DMS153 treated with DMSO at 0.1 percent for 48 hours (cell line): ENCODE measurements around the gene CCDC9.
"Not testable (repeated sequence)": the region's sequence is repeated elsewhere in the genome, so short reads cannot be mapped to it uniquely, and the experiment has no call there.

Experiments
- DNase-seq: peaks from one replicate; lab custom pipeline; 2025; ENCODE audit not compliant: unreplicated experiment; lab: John Stamatoyannopoulos, UW

The CCDC9 gene

GRCh38 chr19:47283405-47284059, 27.2 kb downstream of the CCDC9 start:
- DNase-seq = no peak

DNA sequence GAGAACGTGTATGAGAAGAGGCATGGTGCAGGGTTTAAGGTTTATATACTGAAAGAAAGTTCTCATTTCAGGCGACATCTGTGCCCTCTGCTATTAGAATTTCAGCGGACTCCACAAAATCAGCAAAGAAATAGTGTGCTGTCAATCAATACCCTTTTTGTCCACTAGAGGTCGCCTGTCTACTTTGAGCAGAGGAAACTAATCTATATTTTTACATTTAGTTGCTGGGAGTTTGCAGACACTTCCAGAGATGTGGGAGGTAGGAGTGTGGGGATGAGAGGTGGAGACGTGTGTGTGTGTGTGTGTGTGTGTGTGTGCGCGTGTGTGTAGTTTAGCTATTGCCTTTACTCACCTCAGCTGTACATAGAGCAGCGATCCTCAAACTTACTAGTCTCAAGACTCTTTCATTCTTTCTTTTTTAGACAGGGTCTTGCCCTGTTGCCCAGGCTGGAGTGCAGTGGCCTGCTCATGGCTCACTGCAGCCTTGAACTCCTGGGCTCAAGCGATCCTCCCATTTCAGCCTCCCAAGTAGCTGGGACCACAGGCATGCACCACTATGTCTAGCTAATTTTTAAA, 28.1 kb downstream of the CCDC9 start:
- peak; percentile 11 for DNase-seq

DNA sequence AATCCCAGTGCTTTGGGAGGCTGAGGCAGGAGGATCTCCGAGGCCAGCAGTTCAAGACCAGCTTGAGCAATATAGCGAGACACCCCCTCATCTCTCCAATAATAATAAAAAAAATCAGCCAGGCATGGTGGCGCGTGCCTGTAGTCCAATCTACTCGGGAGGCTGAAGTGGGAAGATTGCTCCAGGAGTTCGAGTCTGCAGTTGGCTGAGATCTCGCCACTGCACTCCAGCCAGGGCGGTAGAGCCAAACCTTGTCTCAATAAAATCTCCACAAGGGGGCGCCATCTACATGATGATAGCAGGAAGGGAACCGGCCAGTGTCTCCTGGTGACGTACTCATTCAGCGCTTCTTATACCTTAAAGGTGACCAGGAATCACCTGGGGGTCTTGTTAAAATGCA, 39.7 kb downstream of the CCDC9 start:
- DNase-seq = peak; percentile 91

- not testable (repeated sequence) for DNase-seq
Observed at GRCh38 chr19:47300867-47301266, 44.5 kb downstream of the CCDC9 start.

DNA sequence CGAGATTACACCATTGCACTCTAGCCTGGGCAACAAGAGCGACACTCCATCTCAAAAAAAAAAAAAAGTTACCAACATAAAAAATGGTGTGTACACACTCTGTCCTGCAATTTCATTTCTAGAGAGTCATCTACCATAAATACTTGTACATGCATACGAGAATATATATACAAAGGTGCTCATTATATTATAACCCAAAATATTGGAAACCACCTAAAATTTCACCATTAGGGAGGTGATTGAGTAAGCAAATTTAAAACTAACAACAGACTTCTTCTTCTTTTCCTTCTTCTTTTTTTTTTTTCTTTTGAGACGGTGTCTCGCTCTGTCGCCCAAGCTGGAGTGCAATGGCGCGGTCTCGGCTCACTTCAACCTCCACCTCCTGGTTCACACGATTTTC, 45.9 kb downstream of the CCDC9 start:
- no peak for DNase-seq

GRCh38 chr19:47303966-47304365, 47.6 kb downstream of the CCDC9 start:
- DNase-seq = no peak

DNA sequence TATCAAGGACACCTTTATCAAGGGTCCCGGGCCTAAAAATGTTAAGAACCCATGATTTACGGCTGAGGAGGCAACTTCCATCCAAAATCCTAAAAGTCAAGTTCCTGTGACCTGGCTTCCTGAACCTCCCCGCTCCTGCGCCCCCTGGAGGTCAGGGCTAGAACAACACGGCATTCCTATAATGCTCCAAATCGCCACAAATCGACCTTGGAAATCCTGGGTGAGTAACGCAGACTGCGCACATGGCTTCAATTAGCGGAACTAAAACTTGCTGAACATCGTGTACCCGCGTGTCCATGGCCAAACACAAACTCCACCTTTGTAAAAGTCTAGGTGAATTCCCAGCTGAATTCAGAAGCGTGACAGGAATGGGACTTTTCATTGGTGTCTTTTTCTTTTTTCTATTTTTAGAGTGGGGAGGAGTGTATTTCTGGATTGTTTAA, 49.0 kb downstream of the CCDC9 start:
- DNase-seq = peak; percentile 25

DNA sequence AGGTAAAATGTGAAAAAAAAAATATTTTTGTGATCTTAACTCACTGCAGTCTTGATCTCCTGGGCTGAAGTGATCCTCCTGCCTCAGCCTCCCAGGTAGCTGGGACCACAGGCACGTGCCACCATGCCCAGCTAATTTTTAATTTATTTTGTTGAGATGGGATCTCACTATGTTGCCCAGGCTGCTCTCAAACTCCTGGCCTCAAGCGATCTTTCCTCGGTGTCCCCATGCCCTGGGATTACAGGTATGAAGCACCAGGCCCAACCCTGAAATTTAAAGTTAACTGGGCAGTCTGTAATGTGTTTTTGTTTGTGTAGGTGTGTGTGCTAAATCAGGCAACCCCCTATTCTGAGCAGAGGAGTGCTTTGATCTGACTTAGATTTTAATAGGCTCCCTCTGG, 50.0 kb downstream of the CCDC9 start:
- no peak for DNase-seq

DNA sequence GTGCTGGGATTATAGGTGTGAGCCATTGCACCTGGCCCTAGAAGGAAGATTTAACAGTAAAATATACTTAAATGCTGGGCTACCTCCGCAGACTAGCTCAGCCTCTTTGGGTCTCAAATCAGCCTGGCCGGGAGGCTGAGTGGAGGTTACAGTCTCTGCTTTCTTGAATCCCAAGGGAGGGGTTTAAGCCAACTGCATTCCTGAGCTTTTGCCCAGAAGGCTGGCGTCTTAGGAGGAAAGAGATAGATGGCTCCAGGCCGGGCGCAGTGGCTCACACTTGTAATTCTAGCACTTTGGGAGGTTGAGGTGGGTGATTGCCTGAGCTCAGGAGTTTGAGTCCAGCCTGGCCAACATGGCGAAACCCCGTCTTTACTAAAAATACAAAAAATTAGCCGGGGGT, 52.7 kb downstream of the CCDC9 start:
- DNase-seq = no peak

GRCh38 chr19:47309608-47310007, 53.3 kb downstream of the CCDC9 start, which contains the start of gene C5AR1:
Gene C5AR1, plus strand, starts transcription at chr19:47309861. Its CDS starts 35 bp downstream, at chr19:47309896.
- no peak for DNase-seq

DNA sequence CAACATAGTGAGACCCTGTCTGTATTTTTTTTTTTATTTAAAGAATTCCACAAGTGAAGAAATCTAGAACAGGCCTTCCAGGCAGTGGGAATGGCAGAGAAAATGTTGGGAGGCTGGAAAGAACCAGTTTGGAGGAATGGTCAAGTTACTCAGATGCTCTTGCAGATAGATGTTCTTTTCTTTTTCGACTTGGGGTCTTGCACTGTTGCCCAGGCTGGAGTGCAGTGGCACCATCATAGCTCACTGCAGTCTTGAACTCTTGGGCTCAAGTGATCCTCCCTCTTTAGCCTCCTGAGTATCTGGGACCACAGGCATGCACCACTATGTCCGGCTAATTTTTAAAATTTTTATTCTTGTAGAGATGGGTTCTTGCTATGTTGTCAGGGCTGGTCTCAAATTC, 54.0 kb downstream of the CCDC9 start:
- no peak for DNase-seq

DNA sequence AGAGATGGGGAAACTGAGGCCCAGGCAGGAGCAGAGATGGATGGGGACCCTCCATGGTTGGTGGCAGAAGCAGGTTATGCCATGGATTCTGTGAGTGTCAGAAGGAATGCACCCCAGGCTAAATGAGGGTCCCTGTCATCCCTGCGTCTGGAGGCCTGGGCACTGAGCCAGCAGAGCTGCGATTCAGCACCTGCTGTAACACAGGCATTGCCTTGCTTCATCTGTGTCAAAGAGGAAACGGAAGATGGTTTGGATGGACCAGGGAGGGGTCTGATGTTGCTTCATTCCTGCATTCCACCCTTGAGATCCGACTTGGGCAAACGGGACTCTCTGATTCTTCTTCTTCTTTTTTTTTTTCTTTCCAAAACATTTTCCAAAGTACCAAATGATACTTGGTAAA, 54.5 kb downstream of the CCDC9 start:
- peak; percentile 8 for DNase-seq

DNA sequence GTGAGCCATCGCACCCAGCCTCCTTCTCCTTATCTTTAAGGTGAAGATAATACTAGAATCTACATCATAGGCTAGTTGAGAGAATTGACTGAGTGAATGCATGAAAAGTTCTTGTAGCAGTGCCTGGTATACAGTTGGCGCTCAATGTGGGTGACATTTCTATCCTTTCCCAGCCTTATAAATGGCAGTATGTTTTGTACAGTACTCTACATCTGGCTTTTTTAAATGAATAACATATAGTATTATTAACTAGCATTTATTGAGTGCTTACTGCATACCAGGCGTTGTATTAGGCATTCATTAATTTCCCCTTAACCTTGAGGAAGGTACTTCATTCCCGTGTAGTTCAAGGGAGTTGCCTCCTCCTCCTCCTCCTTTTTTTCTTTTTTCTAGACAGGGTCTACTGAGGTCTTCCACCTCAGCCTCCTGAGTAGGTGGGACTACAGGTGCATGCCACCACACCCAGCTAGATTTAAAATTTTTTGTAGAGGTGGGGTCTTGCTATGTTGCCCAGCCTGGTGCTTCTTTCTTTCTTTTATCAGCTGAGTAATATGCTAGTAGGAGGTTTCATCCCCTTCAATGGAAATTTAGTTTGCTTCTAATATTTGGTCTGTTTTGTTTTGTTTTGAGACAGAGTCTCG, 56.2 kb downstream of the CCDC9 start:
- no peak for DNase-seq

DNA sequence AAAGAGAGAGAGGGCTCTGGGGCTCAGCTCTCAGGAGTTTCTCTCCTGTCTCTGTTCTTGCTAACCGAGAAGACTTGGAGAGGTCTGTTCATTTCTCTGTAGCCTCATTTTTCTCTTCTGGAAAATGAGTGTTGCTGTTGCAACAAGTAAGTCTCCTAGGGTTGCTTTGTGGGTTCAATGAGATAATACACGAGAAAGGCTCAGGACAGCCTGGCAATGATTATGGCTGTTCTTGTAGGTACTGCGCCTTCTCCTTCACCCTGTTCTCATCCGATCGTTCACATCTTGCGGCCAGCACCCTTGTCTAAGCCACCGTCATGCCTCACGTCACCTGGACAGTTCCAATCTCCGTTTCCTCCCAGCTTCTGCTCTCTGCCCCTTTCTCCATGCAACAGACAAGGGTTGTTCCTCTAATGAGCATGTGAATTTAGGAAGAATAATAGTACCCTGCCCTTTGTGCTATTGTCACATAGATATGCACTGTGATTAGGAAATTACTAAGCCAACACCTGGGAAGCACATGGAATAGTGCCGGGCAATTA, 57.5 kb downstream of the CCDC9 start:
- no peak for DNase-seq

DNA sequence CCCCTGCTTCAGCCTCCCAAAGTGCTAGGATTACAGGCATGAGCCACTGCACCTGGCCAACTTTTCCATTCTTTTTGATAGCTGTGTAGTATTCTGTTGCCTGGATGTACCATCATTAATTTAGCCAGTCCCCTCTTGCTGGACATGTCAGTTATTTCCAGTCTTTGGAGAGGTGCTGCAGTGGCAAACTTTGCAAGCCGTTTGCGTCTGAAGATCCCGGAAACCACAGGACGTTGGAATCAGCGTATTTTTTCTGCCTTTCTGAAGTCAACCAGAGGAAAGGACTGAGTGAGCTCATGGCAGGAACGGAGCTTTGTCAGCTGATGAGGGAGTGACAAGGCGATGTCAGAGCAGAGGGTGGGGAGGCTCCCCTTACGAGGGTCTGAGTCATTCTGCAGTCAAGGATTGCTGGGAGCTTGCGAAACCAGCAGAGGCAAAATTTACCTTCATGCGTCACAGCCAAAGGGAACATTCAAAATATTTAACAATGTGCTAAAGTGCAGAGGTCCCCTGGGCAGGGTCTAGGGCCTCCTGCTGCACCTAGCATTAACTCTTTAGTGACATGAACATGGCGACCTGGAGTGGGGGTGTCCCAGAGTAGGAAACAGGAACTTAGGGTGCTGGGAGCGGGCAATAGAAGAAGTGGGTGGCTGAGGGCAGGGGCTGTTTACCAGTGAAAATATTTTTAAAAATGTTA, 58.9 kb downstream of the CCDC9 start:
- DNase-seq = no peak

- no peak for DNase-seq
Observed at GRCh38 chr19:47316513-47316912, 60.2 kb downstream of the CCDC9 start.

DNA sequence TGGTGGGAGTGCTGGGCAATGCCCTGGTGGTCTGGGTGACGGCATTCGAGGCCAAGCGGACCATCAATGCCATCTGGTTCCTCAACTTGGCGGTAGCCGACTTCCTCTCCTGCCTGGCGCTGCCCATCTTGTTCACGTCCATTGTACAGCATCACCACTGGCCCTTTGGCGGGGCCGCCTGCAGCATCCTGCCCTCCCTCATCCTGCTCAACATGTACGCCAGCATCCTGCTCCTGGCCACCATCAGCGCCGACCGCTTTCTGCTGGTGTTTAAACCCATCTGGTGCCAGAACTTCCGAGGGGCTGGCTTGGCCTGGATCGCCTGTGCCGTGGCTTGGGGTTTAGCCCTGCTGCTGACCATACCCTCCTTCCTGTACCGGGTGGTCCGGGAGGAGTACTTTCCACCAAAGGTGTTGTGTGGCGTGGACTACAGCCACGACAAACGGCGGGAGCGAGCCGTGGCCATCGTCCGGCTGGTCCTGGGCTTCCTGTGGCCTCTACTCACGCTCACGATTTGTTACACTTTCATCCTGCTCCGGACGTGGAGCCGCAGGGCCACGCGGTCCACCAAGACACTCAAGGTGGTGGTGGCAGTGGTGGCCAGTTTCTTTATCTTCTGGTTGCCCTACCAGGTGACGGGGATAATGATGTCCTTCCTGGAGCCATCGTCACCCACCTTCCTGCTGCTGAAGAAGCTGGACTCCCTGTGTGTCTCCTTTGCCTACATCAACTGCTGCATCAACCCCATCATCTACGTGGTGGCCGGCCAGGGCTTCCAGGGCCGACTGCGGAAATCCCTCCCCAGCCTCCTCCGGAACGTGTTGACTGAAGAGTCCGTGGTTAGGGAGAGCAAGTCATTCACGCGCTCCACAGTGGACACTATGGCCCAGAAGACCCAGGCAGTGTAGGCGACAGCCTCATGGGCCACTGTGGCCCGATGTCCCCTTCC, 63.9 kb downstream of the CCDC9 start:
- no peak for DNase-seq
